ENCODE results near the gene CGREF1. TPM values are rescaled to one million over a fixed set of nuclear protein-coding genes. Genes with fewer than 3 reads are reported as not detected.
A peak's percentile ranks its signal among the peaks of the same experiment; 100 is the strongest.

The CGREF1 gene
- total RNA-seq, 5 donors from 2014 or later (not counting 1 experiment from before 2014, with no cell fraction given), result 0.21 to 1.1 (median 0.34) TPM; not detected in 1

DNA sequence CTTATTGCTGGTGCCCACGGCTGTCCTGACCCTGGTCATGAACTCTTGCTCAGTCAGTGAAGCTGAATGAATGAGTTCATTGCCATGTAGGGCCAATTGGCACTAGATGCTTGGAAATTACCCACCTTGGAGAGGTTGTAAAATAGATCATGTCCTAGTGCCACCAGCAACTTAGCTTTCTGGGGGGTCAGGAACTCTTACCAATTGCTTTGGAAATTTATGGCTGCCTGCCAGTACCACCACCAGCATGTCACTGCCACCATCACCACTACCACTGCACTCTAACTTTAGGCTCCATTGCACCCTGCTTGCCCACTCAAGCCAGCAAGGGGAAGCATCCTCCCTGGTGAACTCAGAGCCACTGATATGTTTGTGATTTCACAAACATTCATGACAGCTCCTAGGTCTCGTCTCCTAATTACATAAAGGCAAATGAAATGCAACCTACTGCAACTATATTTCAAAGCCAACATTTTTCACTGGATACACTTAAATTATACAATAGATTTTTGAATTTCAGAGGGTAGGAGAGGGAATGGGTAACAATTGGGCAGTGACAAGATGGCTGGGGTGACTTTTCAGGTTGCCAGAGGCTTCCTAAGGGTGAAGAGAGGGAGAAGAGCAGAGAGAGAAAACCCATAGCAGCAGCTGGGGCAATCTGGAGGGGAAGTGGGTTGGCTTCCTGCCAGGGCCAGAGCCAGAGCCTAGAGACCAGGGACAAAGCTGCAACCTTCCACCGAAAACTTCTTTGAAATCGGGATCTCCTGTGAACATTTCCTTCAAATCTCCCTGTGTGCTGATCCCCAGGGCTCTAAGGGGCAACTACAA is 44.0 kb downstream of the CGREF1 start:
- peaks cover 0 to 7% of the 10 kb centered on the region in 2 donors for H3K36me3 ChIP-seq (ENCODE audit: control insufficient read depth in 2 of 2, extremely low read depth in 1 of 2, insufficient read depth in 1 of 2, low read length in 1 of 2)
- POLR2A ChIA-PET, result interaction anchor here (0.7 to 1.2 kb wide), 2 partner anchors 24 to 1964 kb away, joined by 3 to 4 read pairs; no protein-coding TSS in a partner anchor
- peak overlapping the region; percentile 26 for H3K27ac ChIP-seq (ENCODE audit: low read length)
- no peak overlapping the region for H3K4me3 ChIP-seq (ENCODE audit: control insufficient read depth in 1 of 2, extremely low read depth in 1 of 2, low read length in 1 of 2)
- ATAC-seq (replicated peaks in 1 of 4) (no peak), DNase-seq (peak in 30 of 35 experiments; percentile 29 to 78 (median 54))
- peaks cover 19 to 46% of the 10 kb centered on the region in 2 experiments for H3K4me1 ChIP-seq (ENCODE audit: control insufficient read depth in 1 of 2, extremely low read depth in 1 of 2, insufficient read depth in 2 of 2, low read length in 2 of 2)
- Mint-ChIP-seq H3K4me3 (peak overlapping the region in 1 of 3 donors; percentile 55), H3K27ac (peak overlapping the region; percentile 84 to 89), H3K27me3 (no peaks in the 10 kb centered on the region), H3K36me3 (peaks cover under 1% of the 10 kb centered on the region), H3K9me3 (no peaks in the 10 kb centered on the region), H3K4me1 (peaks cover 47 to 61% (median 48%) of the 10 kb centered on the region in 3 donors)
- H3K27me3 ChIP-seq (replicated peaks in 1 of 2; ENCODE audit: control insufficient read depth in 2 of 2, extremely low read depth in 1 of 2, insufficient read depth in 2 of 2, low read length in 1 of 2), result no peaks in the 10 kb centered on the region
- CTCF ChIA-PET, result no interaction called here
- 30% methylated on average over 3 of the region's 4 CpGs for WGBS (ENCODE audit: insufficient coverage)
- no peaks in the 10 kb centered on the region for H3K9me3 ChIP-seq

DNA sequence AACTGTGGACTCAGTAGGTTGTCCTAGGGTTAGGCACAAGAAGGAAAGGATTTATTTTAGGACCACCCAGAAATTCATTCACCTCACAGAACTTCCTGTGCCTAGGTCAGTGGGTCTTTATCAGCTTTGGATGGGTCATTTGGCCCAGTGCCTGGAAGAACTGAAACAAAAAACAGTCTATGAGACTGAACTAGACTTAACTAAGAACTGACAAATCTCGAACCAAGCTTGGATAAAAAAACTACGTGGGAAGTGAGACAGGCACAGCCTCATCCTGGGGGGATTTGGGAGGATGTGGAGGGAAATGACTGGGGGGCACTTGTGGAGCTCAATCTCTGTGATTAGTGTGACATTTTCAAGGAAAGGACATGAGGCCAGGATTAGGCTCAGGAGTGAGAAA is 45.1 kb downstream of the CGREF1 start:
- H3K27me3 ChIP-seq (replicated peaks in 1 of 2; ENCODE audit: control insufficient read depth in 2 of 2, extremely low read depth in 1 of 2, insufficient read depth in 2 of 2, low read length in 1 of 2), result no peaks in the 10 kb centered on the region
- no peaks in the 10 kb centered on the region for H3K27me3 Mint-ChIP-seq
- DNase-seq (no peak), ATAC-seq (replicated peaks in 1 of 4) (no peak)
- H3K4me3 Mint-ChIP-seq, result peak overlapping the region in 2 of 3 donors; percentile 32 to 47
- CTCF ChIA-PET, result no interaction called here
- H3K36me3 Mint-ChIP-seq, result peaks cover 11% of the 10 kb centered on the region
- H3K4me1 ChIP-seq (ENCODE audit: control insufficient read depth in 1 of 2, extremely low read depth in 1 of 2, insufficient read depth in 2 of 2, low read length in 2 of 2), result peaks cover 22 to 57% of the 10 kb centered on the region in 2 experiments
- H3K27ac Mint-ChIP-seq, result peak overlapping the region; percentile 68 to 87
- POLR2A ChIA-PET, result interaction anchor here in 1 of 2 donors (0.6 to 1.2 kb wide), 3 partner anchors 8 to 23 kb away, joined by 3 to 5 read pairs (median 4); no protein-coding TSS in a partner anchor
- no peaks in the 10 kb centered on the region for H3K9me3 Mint-ChIP-seq
- H3K27ac ChIP-seq (ENCODE audit: low read length), result peak overlapping the region; percentile 8
- H3K4me1 Mint-ChIP-seq, result peaks cover 59 to 70% (median 60%) of the 10 kb centered on the region in 3 donors
- peaks cover 5 to 18% of the 10 kb centered on the region in 2 donors for H3K36me3 ChIP-seq (ENCODE audit: control insufficient read depth in 2 of 2, extremely low read depth in 1 of 2, insufficient read depth in 1 of 2, low read length in 1 of 2)
- no peak overlapping the region for H3K4me3 ChIP-seq (ENCODE audit: control insufficient read depth in 1 of 2, extremely low read depth in 1 of 2, low read length in 1 of 2)
- no peaks in the 10 kb centered on the region for H3K9me3 ChIP-seq
- 86% methylated on average over 2 of the region's 2 CpGs for WGBS (ENCODE audit: insufficient coverage)

DNA sequence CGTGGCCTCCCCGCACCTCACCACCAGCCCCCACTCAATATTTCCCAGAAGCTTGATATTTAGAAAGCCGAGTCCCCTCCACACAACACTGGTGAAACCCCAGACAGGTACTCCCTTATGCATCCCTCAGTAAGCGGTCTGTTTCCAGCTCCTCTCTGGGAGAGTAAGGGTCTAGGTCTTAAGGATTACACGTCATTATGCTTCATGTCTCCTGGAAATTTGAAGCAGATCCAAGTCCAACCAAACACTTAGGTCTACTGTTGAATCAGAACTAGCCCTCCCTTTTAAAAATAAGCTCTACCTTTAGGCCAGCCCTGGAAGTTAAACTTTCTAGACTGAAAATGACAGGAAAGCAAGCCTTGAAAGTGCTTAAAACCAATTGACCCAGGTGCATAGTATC is 46.0 kb downstream of the CGREF1 start:
- H3K27ac ChIP-seq (ENCODE audit: low read length), result peak overlapping the region; percentile 59
- peaks cover 22 to 62% of the 10 kb centered on the region in 2 experiments for H3K4me1 ChIP-seq (ENCODE audit: control insufficient read depth in 1 of 2, extremely low read depth in 1 of 2, insufficient read depth in 2 of 2, low read length in 2 of 2)
- Mint-ChIP-seq H3K36me3 (peaks cover 13% of the 10 kb centered on the region), H3K4me1 (peaks cover 67 to 79% (median 68%) of the 10 kb centered on the region in 3 donors), H3K27me3 (no peaks in the 10 kb centered on the region), H3K4me3 (peak overlapping the region; percentile 73 to 89 (median 75)), H3K27ac (peak overlapping the region; percentile 91), H3K9me3 (no peaks in the 10 kb centered on the region)
- DNase-seq, result no peak
- ChIA-PET CTCF (interaction anchor here in 1 of 2 donors (1.2 to 1.8 kb wide), 2 partner anchors 8 to 22 kb away, joined by 3 to 9 read pairs; no protein-coding TSS in a partner anchor), POLR2A (interaction anchor here in 1 of 2 donors (1.1 kb wide), 1 partner anchor 17 kb away, joined by 3 read pairs; no protein-coding TSS in a partner anchor)
- H3K9me3 ChIP-seq, result no peaks in the 10 kb centered on the region
- H3K27me3 ChIP-seq (replicated peaks in 1 of 2; ENCODE audit: control insufficient read depth in 2 of 2, extremely low read depth in 1 of 2, insufficient read depth in 2 of 2, low read length in 1 of 2), result no peaks in the 10 kb centered on the region
- no peak overlapping the region for H3K4me3 ChIP-seq (ENCODE audit: control insufficient read depth in 1 of 2, extremely low read depth in 1 of 2, low read length in 1 of 2)
- peaks cover 9 to 26% of the 10 kb centered on the region in 2 donors for H3K36me3 ChIP-seq (ENCODE audit: control insufficient read depth in 2 of 2, extremely low read depth in 1 of 2, insufficient read depth in 1 of 2, low read length in 1 of 2)
- no peak for ATAC-seq (replicated peaks in 1 of 4)
- 33% methylated on average over 1 of the region's 5 CpGs for WGBS (ENCODE audit: insufficient coverage)

DNA sequence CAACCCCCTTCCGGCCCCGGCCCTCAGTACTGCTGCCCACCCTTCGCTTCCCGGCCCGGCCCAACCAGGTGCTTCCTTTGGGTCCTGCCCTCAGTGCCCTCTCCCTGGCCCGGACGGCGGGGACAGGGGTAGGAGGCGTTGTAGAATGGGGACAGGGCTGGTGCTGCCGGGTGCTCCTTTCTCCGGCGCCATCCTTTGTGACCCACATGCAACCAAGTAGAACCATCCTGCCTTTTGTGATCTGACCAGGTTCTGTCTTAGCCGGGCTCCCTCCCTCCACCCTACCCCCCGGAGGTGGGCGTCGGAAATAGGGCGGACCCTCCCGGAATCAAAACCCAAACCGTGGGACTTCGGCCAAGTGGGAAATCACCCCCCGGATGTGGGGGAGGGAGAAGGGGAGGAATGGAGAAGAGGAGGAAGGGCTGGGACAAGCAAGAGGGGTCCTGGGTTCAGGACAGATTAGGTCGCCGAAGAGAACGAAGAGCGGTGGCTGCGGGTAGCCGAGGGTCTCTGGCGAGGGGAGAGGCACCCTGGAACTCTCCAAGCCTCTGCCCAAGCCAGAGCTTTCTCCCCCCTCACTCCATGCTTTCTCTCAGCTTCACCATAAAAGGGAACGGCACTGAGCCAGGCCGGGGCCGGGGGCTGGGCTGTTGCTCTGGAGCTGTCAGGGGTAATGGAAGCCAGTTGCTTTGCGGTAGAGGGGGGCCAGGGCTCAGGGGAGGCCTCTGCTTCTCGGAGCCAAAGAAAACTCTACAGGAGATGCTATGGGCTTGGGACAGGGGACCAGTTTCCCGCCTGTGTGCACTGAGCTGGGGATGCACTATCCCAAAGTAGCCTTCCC is 46.7 kb downstream of the CGREF1 start:
- H3K27me3 Mint-ChIP-seq, result no peaks in the 10 kb centered on the region

DNA sequence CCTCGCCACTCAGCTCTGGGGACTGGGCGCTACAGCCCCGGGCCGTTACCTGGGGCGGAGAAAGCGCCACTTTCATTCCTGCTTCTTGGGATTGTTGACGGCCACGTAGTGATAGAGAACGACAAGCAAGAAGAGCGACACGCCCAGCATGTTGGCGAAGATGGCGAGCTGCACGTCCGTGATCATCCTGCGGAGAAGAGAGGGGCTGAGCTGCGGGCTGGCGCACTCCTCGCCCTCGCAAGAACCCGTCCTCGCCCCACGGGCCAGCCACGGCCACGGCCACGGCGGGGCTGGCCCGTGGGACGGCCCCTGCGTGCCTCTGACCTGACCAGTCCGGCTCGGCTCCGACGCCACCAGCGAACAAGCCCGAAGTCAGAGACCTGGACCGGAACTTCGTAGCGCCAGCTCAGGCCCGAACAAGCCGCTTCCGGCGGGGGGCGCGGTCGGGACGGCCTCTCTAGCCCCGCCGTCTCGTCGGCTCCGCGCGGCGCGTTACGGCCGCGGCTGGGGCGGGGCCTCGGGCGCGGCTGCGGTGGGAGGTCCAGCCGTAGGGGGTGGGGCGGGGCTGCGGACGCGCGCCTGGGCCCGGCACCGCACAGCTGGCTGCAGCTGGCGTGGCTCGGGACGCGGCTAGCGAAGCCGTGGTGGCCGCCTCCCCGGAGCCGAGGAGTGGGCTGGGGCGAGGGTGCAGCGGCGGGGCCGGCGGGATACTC is 47.5 kb downstream of the CGREF1 start, which contains the start of gene OST4:
Gene OST4 (minus strand): TSS at position 378 of the 713 bp plus-strand sequence.
- ChIA-PET POLR2A (interaction anchor here (0.6 to 1.1 kb wide), 5 partner anchors 19 to 1795 kb away, joined by 3 to 12 read pairs (median 4); partner anchors contain the start of gene AGBL5 (in 1 of the 2)), CTCF (interaction anchor here in 1 of 2 donors (0.9 to 1.8 kb wide), 3 partner anchors 10 to 20 kb away, joined by 3 to 9 read pairs (median 8); partner anchors contain the start of genes AGBL5 and KHK)
- Histone ChIP-seq H3K27me3 (replicated peaks in 1 of 2; ENCODE audit: control insufficient read depth in 2 of 2, extremely low read depth in 1 of 2, insufficient read depth in 2 of 2, low read length in 1 of 2) (no peaks in the 10 kb centered on the region), H3K4me1 (ENCODE audit: control insufficient read depth in 1 of 2, extremely low read depth in 1 of 2, insufficient read depth in 2 of 2, low read length in 2 of 2) (peaks cover 22 to 62% of the 10 kb centered on the region in 2 experiments), H3K4me3 (ENCODE audit: control insufficient read depth in 1 of 2, extremely low read depth in 1 of 2, low read length in 1 of 2) (peak within 1 kb of the TSS; percentile 91 to 93), H3K9me3 (no peaks in the 10 kb centered on the region), H3K36me3 (ENCODE audit: control insufficient read depth in 2 of 2, extremely low read depth in 1 of 2, insufficient read depth in 1 of 2, low read length in 1 of 2) (peaks cover 9 to 26% of the 10 kb centered on the region in 2 donors), H3K27ac (ENCODE audit: low read length) (peak within 1 kb of the TSS; percentile 78)
- H3K9me3 Mint-ChIP-seq, result no peaks in the 10 kb centered on the region
- peaks cover 68 to 80% (median 76%) of the 10 kb centered on the region in 3 donors for H3K4me1 Mint-ChIP-seq
- WGBS (ENCODE audit: insufficient coverage), result under 1% methylated on average over 86 of the region's 86 CpGs
- H3K36me3 Mint-ChIP-seq, result peaks cover 14% of the 10 kb centered on the region
- H3K27ac Mint-ChIP-seq, result peak within 1 kb of the TSS; percentile 96
- peak; percentile 91 to 96 (median 94) for ATAC-seq (replicated peaks in 1 of 4)
- H3K4me3 Mint-ChIP-seq, result peak within 1 kb of the TSS; percentile 89 to 96 (median 96)
- DNase-seq, result peak; percentile 76 to 93 (median 83)
- H3K27me3 Mint-ChIP-seq, result no peaks in the 10 kb centered on the region

More for the DNA sequence above, 46.7 kb downstream of the CGREF1 start:
- H3K4me3 Mint-ChIP-seq, result peak overlapping the region; percentile 73 to 89 (median 75)
- Histone ChIP-seq H3K27ac (ENCODE audit: low read length) (peak overlapping the region; percentile 59), H3K9me3 (no peaks in the 10 kb centered on the region), H3K4me3 (ENCODE audit: control insufficient read depth in 1 of 2, extremely low read depth in 1 of 2, low read length in 1 of 2) (peak overlapping the region; percentile 57 to 91), H3K4me1 (ENCODE audit: control insufficient read depth in 1 of 2, extremely low read depth in 1 of 2, insufficient read depth in 2 of 2, low read length in 2 of 2) (peaks cover 22 to 62% of the 10 kb centered on the region in 2 experiments), H3K27me3 (replicated peaks in 1 of 2; ENCODE audit: control insufficient read depth in 2 of 2, extremely low read depth in 1 of 2, insufficient read depth in 2 of 2, low read length in 1 of 2) (no peaks in the 10 kb centered on the region), H3K36me3 (ENCODE audit: control insufficient read depth in 2 of 2, extremely low read depth in 1 of 2, insufficient read depth in 1 of 2, low read length in 1 of 2) (peaks cover 9 to 26% of the 10 kb centered on the region in 2 donors)
- CTCF ChIA-PET, result interaction anchor here in 1 of 2 donors (1.2 to 1.8 kb wide), 2 partner anchors 9 to 22 kb away, joined by 3 to 9 read pairs; no protein-coding TSS in a partner anchor
- peak in 5 of 35 experiments; percentile 15 to 51 (median 21) for DNase-seq
- peak overlapping the region; percentile 91 for H3K27ac Mint-ChIP-seq
- peaks cover 67 to 82% (median 75%) of the 10 kb centered on the region in 3 donors for H3K4me1 Mint-ChIP-seq
- POLR2A ChIA-PET, result interaction anchor here in 1 of 2 donors (0.7 to 1.1 kb wide), 2 partner anchors 21 to 38 kb away, joined by 3 to 12 read pairs; partner anchors contain the start of gene AGBL5
- no peaks in the 10 kb centered on the region for H3K9me3 Mint-ChIP-seq
- H3K36me3 Mint-ChIP-seq, result peaks cover 13% of the 10 kb centered on the region
- WGBS (ENCODE audit: insufficient coverage), result 17% methylated on average over 8 of the region's 34 CpGs
- peak in 3 of 4 experiments; percentile 16 to 29 (median 29) for ATAC-seq (replicated peaks in 1 of 4)

Data from T-cell (primary cell).